ENCODE data around the gene SLIT3. TPM values are rescaled to one million over a fixed set of nuclear protein-coding genes. Genes with fewer than 3 reads are reported as not detected.

Gene SLIT3
- total RNA-seq, 4 donors from 2014 or later = 46.3 to 89.0 (median 68.0) TPM

DNA sequence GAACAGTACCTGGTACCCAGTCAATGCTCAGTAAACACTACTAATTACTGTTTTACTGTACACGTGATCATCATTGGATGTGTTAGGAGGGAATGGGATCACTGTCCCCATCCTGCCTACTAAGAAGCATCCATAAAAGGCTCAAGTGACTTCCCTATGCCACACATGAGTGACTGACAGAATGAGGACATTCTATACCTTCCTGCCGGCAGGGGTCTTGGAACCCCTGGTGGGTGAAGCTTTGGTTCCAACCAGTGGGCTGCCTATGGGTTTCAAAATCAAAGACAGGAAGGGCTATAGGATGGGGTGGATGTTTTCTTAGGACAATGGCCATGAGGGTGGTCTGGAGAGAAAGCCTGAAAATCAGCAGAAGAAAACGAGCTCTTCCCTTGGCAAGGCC is 512.2 kb downstream of the SLIT3 start:
- TF ChIP-seq, protein P1, sequence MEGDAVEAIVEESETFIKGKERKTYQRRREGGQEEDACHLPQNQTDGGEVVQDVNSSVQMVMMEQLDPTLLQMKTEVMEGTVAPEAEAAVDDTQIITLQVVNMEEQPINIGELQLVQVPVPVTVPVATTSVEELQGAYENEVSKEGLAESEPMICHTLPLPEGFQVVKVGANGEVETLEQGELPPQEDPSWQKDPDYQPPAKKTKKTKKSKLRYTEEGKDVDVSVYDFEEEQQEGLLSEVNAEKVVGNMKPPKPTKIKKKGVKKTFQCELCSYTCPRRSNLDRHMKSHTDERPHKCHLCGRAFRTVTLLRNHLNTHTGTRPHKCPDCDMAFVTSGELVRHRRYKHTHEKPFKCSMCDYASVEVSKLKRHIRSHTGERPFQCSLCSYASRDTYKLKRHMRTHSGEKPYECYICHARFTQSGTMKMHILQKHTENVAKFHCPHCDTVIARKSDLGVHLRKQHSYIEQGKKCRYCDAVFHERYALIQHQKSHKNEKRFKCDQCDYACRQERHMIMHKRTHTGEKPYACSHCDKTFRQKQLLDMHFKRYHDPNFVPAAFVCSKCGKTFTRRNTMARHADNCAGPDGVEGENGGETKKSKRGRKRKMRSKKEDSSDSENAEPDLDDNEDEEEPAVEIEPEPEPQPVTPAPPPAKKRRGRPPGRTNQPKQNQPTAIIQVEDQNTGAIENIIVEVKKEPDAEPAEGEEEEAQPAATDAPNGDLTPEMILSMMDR (IDR thresholded peaks at IDR 0.05) = no peak
- DNase-seq (ENCODE audit: low spot score) = no peak
- ATAC-seq (ENCODE audit: low FRiP score) = no peak

DNA sequence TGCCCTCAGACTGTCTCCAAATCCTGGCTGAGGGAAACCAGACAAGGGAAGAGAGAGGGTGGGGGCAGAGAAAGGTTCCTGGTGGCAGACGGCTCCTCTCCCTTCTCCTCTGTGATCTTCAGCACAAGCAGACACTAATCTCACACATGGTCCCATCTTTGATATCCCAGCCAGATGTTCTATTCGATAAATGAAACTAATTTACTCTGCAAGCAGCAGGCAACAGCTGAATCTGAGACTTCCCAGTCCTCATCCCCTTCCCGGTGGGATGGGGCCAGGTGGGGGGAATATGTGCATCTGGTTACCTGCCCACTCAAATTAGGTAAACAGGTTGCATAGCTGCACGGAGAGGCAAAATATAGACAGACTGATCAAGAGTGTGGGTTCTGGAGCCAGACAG is 512.8 kb downstream of the SLIT3 start:
- ATAC-seq (ENCODE audit: low FRiP score) (no peak), DNase-seq (ENCODE audit: low spot score) (no peak)
- TF ChIP-seq, protein P1 (IDR thresholded peaks at IDR 0.05) = no peak

DNA sequence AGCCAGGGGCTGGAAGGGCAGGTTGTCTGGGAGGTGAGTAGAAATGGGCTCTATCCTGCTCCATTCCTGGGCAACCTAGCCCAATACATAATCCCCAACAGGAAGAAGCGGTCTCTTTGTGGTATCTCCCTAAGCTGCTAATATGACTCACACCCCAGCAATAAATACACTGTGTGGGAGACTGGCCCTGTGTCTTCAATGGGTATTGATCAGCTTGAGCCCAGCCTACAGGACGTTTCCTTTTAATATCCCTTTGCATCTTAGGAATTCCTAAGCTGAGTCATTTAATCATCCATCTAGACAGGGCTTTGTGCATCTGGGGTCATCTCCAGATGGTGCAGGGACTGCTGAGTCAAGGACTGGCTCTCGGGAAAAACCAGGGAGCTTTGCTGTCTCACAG is 514.8 kb downstream of the SLIT3 start:
- ATAC-seq (ENCODE audit: low FRiP score) = no peak

DNA sequence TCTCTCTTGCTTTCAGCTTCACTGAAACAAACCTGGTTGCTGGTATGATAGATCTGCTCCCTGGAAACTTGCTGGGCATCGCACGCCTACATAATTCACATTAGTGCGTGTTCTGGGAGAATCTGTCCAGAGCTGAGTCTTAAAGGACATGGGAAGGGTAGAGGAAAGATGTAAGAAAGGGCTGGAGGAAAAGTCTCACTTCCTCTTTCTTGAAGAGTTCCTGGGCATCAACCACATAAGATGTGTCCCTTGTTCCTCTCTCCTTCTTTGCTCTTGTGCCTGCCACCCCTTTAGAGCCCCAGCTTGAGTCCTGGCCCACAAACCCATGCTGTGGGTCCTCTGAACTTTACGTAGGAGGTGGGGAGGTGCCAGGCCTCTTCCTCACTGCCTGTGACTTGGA is 516.5 kb downstream of the SLIT3 start:
- TF ChIP-seq, protein P1 (IDR thresholded peaks at IDR 0.05) = no peak
- DNase-seq (ENCODE audit: low spot score) = no peak
- no peak for ATAC-seq (ENCODE audit: low FRiP score)

More for the DNA sequence above, 514.8 kb downstream of the SLIT3 start:
- no peak for DNase-seq (ENCODE audit: low spot score)
- TF ChIP-seq, protein P1 (IDR thresholded peaks at IDR 0.05) = no peak

DNA sequence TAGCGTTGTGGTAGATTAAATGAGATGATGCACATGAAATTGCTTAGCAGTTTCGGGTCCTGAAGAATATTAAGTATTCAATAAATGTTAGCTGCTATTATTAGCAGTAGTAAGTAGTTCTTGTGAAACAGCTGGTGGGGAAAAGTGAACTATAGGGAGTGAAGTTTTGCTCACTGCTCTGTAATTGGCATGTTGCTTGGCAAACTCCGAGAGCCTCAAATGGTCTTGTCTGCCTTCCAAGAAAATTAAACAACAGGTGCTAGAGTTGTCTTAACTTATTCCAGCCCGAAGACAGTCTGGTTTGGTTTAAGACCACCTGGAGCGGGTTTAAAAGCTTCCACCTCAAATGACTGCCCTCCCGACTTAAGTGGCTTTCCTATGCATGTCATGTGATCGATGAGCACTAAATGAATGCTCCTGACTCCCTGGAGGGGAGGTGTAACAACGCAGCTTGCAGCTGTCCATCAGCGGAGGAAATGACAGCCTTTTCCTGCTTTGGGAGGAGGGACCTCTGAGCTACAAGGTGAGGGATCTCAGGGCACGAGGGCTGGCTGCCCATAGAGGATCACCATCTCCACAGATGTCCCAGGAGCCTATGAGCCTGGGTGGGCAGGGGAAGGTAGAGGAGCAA is 518.9 kb downstream of the SLIT3 start:
- no peak for ATAC-seq (ENCODE audit: low FRiP score)
- DNase-seq (ENCODE audit: low spot score) = no peak
- TF ChIP-seq, protein P1 (IDR thresholded peaks at IDR 0.05) = no peak

DNA sequence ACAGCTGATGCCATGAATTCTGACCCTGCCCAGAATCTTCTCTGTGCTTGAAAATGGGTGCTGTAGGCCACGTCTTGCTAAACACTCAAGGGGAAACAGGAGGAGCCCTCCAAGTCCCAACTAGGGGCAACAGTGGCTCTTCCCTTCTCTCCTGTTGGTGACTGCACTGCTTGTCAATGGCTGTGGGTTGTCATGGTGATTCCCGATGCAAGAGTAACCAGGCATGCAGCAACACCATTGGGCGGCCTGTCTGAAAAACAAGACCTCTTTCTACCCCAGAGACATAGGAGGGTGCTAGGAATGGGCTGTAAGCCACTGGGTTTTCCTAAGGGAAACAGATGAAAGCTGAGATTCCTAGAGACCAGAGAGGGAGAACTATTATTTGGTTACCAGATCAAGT is 520.1 kb downstream of the SLIT3 start:
- TF ChIP-seq, protein P1 (IDR thresholded peaks at IDR 0.05) = no peak
- no peak for ATAC-seq (ENCODE audit: low FRiP score)
- no peak for DNase-seq (ENCODE audit: low spot score)

DNA sequence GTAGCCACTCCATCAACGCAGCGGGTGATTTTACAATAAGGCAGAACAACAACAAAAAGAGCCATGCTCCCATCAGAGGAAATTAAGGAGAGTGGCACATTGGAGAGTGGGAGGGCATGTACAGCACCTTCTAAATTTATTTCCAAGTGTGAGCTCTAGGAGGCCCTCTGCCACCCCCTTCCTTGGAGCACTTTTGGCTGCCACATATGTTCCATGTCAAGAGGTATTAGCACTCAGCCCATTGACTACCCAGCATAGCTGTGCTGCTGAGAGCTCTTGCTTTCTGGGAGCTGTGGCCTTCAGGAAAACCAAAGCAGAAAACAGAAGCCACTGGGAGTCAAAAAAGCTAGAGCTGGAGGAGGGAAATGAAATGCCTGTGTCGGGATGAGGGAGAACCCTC is 521.6 kb downstream of the SLIT3 start:
- DNase-seq (ENCODE audit: low spot score) = no peak
- ATAC-seq (ENCODE audit: low FRiP score) = no peak
- TF ChIP-seq, protein P1 (IDR thresholded peaks at IDR 0.05) = no peak

All from omental fat pad (tissue), 4 donors.